ENCODE data around the gene ZHX3. TPM values are rescaled to one million over a fixed set of nuclear protein-coding genes. Genes with fewer than 3 reads are reported as not detected.
A peak's percentile ranks its signal among the peaks of the same experiment; 100 is the strongest.

The ZHX3 gene
- total and polyA plus RNA-seq, 10 of the 15 experiments (the other 5 are each of a cell fraction or from before 2014, with no cell fraction given), result 1.3 to 14.0 (median 5.0) TPM

GRCh38 chr20:41136680-41137613, 180.6 kb downstream of the ZHX3 start, which contains the start of gene PLCG1 (continued):
- TF ChIP-seq ZNF592 (IDR thresholded peaks at IDR 0.05), result no peak
- no peak for TF ChIP-seq MYC (IDR thresholded peaks at IDR 0.05; ENCODE audit: insufficient read depth, insufficient read length, insufficient replicate concordance, low read length, severe bottlenecking)
- no peak for TF ChIP-seq IRF5 (IDR thresholded peaks at IDR 0.05; ENCODE audit: borderline replicate concordance)
- no peak for TF ChIP-seq CTCF (IDR thresholded peaks at IDR 0.05 in 2 of 3, conservative IDR thresholded peaks at IDR 0.05 in 1 of 3; ENCODE audit: control insufficient read depth in 2 of 3, extremely low read depth in 1 of 3, insufficient read depth in 1 of 3, low read depth in 3 of 3, low read length in 3 of 3)
- no peak for TF ChIP-seq HSF1 (IDR thresholded peaks at IDR 0.05; ENCODE audit: low read depth, low read length)
- TF ChIP-seq CHD2 (IDR thresholded peaks at IDR 0.05; ENCODE audit: borderline replicate concordance, low read depth, low read length), result peak; percentile 44; the same call in 1 of the 2 replicates
- no peak for TF ChIP-seq RELA (IDR thresholded peaks at IDR 0.05; ENCODE audit: borderline replicate concordance, partially characterized antibody)
- 0 out of 2 replicates have a peak, but pooled peaks have one; percentile 27 for TF ChIP-seq CHD1 (IDR thresholded peaks at IDR 0.05; ENCODE audit: low read depth, low read length)
- TF ChIP-seq ASH2L (IDR thresholded peaks at IDR 0.05; ENCODE audit: borderline replicate concordance, low read depth), result no peak
- no peak for TF ChIP-seq BMI1 (IDR thresholded peaks at IDR 0.05; ENCODE audit: borderline replicate concordance)
- TF ChIP-seq SREBF1 (IDR thresholded peaks at IDR 0.05; ENCODE audit: low read length), result no peak
- no peak; the same call in 1 of the 2 replicates for TF ChIP-seq MXI1 (IDR thresholded peaks at IDR 0.05; ENCODE audit: low read depth, low read length)
- TF ChIP-seq MYB (IDR thresholded peaks at IDR 0.05; ENCODE audit: borderline replicate concordance, low read depth, low read length), result no peak
- TF ChIP-seq SIN3A (IDR thresholded peaks at IDR 0.05; ENCODE audit: low read depth, low read length), result no peak
- no peak for TF ChIP-seq SMAD1 (IDR thresholded peaks at IDR 0.05; ENCODE audit: low read depth, partially characterized antibody)
- TF ChIP-seq CREB1 (IDR thresholded peaks at IDR 0.05; ENCODE audit: low read depth), result peak; percentile 47; the same call in 1 of the 2 replicates
- TF ChIP-seq JUND (IDR thresholded peaks at IDR 0.05; ENCODE audit: low read depth, low read length), result no peak
- no peak for TF ChIP-seq USF1 (IDR thresholded peaks at IDR 0.05; ENCODE audit: borderline replicate concordance, extremely low read length, insufficient read depth, low read depth, low read length)
